OCI-LY1 (cell line): Measurements from ENCODE around the gene CNTNAP2.

Source experiments
- EZH2 ChIP-seq: fragments of 200-600 bp; sonication (generic), shearing (Covaris generic); IDR thresholded peaks from 2 replicates; pipeline ENCODE4 v1.8.0; 2017; ENCODE audit warnings: borderline replicate concordance, mixed run types, mild to moderate bottlenecking, antibody characterized with exemption, low read length, moderate library complexity, mixed read lengths
- TF ChIP-seq, protein P1 (sequence below): fragments of 200-600 bp; sonication (generic), shearing (Covaris generic); IDR thresholded peaks from 2 replicates; pipeline ENCODE4 v1.5.1; 2017; ENCODE audit warnings: mild to moderate bottlenecking, antibody characterized with exemption, low read length, moderate library complexity, mixed read lengths

DNA sequence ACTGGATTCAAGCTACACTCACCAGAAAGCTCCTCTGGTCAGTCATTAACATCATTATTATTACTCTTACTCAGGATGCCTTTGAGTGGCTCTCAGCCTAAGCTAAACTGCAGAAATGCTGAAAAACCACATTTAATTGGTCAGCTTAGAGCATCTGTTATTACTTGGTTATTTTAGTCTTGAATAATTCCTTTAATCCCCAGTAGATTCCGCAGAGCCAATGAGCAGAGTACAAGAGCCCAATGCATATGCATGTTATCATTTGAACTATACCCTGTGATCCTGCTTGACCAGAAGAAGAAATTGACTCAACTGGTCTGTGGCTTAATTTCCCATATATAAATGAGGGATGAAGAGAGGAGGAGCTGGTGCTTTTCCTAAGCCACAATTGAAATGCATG is 2056.3 kb downstream of the CNTNAP2 start:
- TF ChIP-seq, protein P1, sequence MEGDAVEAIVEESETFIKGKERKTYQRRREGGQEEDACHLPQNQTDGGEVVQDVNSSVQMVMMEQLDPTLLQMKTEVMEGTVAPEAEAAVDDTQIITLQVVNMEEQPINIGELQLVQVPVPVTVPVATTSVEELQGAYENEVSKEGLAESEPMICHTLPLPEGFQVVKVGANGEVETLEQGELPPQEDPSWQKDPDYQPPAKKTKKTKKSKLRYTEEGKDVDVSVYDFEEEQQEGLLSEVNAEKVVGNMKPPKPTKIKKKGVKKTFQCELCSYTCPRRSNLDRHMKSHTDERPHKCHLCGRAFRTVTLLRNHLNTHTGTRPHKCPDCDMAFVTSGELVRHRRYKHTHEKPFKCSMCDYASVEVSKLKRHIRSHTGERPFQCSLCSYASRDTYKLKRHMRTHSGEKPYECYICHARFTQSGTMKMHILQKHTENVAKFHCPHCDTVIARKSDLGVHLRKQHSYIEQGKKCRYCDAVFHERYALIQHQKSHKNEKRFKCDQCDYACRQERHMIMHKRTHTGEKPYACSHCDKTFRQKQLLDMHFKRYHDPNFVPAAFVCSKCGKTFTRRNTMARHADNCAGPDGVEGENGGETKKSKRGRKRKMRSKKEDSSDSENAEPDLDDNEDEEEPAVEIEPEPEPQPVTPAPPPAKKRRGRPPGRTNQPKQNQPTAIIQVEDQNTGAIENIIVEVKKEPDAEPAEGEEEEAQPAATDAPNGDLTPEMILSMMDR: no peak
- no peak for TF ChIP-seq EZH2
